Ovary (tissue), 3 donors: ENCODE data around the gene PMEPA1.

Experiments
- CTCF ChIP-seq, 3 donors: fragments of 450-650 bp in 2 of 3; fragments of 200-600 bp in 1 of 3; IDR thresholded peaks; one replicate each; pipeline versions ENCODE4 v1.5.1 to v1.8.0; 2016 to 2022; ENCODE audit warnings: antibody characterized with exemption in 3 of 3, mild to moderate bottlenecking in 1 of 3
- EP300 ChIP-seq: sonication (generic); formaldehyde crosslinking; IDR thresholded peaks from one replicate; pipeline ENCODE4 v1.6.1; 2017; ENCODE audit warnings: antibody characterized with exemption
- POLR2A ChIP-seq: fragments of 450-650 bp; IDR thresholded peaks from one replicate; pipeline ENCODE4 v1.6.1; 2017; ENCODE audit warnings: antibody characterized with exemption, mild to moderate bottlenecking, moderate library complexity
- donor health status: DM: no; HTN: no; CAD: no.

- TF ChIP-seq EP300 (no peak), CTCF (IDR thresholded peaks at IDR 0.05) (no peak), POLR2A (no peak)
Measured at GRCh38 chr20:57680131-57680716, 29.6 kb downstream of the PMEPA1 start.
